CD14-positive monocyte (primary cell): ENCODE data around the gene DDX46. TPM values are rescaled to one million over a fixed set of nuclear protein-coding genes. Genes with fewer than 3 reads are reported as not detected.

ENCODE experiments used
- DNase-seq, 3 donors: peaks; one replicate each; pipeline ENCODE4 v3.0.0-alpha.2; 2011 to 2022
- H2AFZ ChIP-seq: 2 replicates; pipeline ENCODE4 v1.6.0; 2012; ENCODE audit warnings: mild to moderate bottlenecking, low read depth, low read length, inconsistent platforms; ENCODE audit not compliant: insufficient read depth, poor library complexity, severe bottlenecking
- H3K27ac ChIP-seq, 2 donors: 1 replicate in 1 of 2; 2 replicates in 1 of 2; pipeline ENCODE4 v1.5.1; 2012 to 2013; ENCODE audit warnings: low read length in 2 of 2, control low read depth in 1 of 2, inconsistent platforms in 1 of 2, low read depth in 1 of 2, mild to moderate bottlenecking in 1 of 2
- H3K27me3 ChIP-seq, 2 donors: one replicate each; pipeline versions ENCODE4 v1.6.0 to v1.6.1; 2011 to 2013; ENCODE audit warnings: low read length in 2 of 2; ENCODE audit not compliant: control insufficient read depth in 2 of 2, insufficient read depth in 2 of 2
- H3K36me3 ChIP-seq, 2 donors: replicated peaks in 1 of 2; 1 replicate in 1 of 2; 2 replicates in 1 of 2; pipeline versions ENCODE4 v1.5.1 to v1.6.1; 2012 to 2013; ENCODE audit warnings: low read length in 2 of 2, control low read depth in 1 of 2, inconsistent platforms in 1 of 2, mild to moderate bottlenecking in 1 of 2; ENCODE audit not compliant: insufficient read depth in 2 of 2, control insufficient read depth in 1 of 2
- H3K4me1 ChIP-seq, 2 donors: 1 replicate in 1 of 2; 2 replicates in 1 of 2; pipeline versions ENCODE4 v1.5.1 to v1.6.1; 2012 to 2013; ENCODE audit warnings: low read length in 2 of 2, control low read depth in 1 of 2, inconsistent platforms in 1 of 2, mild to moderate bottlenecking in 1 of 2, moderate library complexity in 1 of 2; ENCODE audit not compliant: insufficient read depth in 2 of 2, control insufficient read depth in 1 of 2
- H3K4me2 ChIP-seq: replicated peaks from 2 replicates; pipeline ENCODE3; 2012; ENCODE audit warnings: low read length, moderate library complexity, mild to moderate bottlenecking; ENCODE audit not compliant: poor library complexity, severe bottlenecking; ENCODE audit errors: extremely low read depth
- H3K4me3 ChIP-seq, 3 experiments: fragments of 200-600 bp in 1 of 3; sonication (generic) in 1 of 3; replicated peaks in 1 of 3; 1 replicate in 2 of 3; 2 replicates in 1 of 3; pipeline ENCODE4 v1.5.1; 2011 to 2013; ENCODE audit warnings: low read length in 3 of 3, mild to moderate bottlenecking in 3 of 3, control low read depth in 2 of 3, low read depth in 2 of 3, inconsistent platforms in 1 of 3, moderate library complexity in 1 of 3
- H3K79me2 ChIP-seq: 2 replicates; pipeline ENCODE4 v1.6.0; 2012; ENCODE audit warnings: mild to moderate bottlenecking, control low read depth, inconsistent platforms, low read length, moderate library complexity; ENCODE audit not compliant: insufficient read depth
- H3K9ac ChIP-seq: 2 replicates; pipeline ENCODE4 v1.6.0; 2017; ENCODE audit warnings: low read length, mild to moderate bottlenecking; ENCODE audit not compliant: insufficient read depth, poor library complexity, severe bottlenecking
- H3K9me3 ChIP-seq, 2 donors: replicated peaks in 1 of 2; 1 replicate in 1 of 2; 2 replicates in 1 of 2; pipeline versions ENCODE4 v1.5.1 to v1.6.1; 2012 to 2013; ENCODE audit warnings: low read length in 2 of 2, control low read depth in 1 of 2; ENCODE audit not compliant: control insufficient read depth in 1 of 2, insufficient read depth in 1 of 2
- H4K20me1 ChIP-seq: 2 replicates; pipeline ENCODE4 v1.6.0; 2012; ENCODE audit warnings: mild to moderate bottlenecking, low read length, control low read depth, moderate library complexity; ENCODE audit not compliant: insufficient read depth
- H3K27ac Mint-ChIP-seq, 7 donors: one replicate each; pipeline ENCODE4 v1.8.0; 2020; ENCODE audit warnings: mild to moderate bottlenecking in 7 of 7, mixed read lengths in 7 of 7, moderate library complexity in 6 of 7, inconsistent platforms in 2 of 7
- H3K27me3 Mint-ChIP-seq, 3 donors: one replicate each; pipeline ENCODE4 v1.8.0; 2021 to 2022; ENCODE audit warnings: low read depth in 3 of 3, mild to moderate bottlenecking in 3 of 3, mixed read lengths in 3 of 3, moderate library complexity in 3 of 3, inconsistent platforms in 1 of 3
- H3K36me3 Mint-ChIP-seq, 2 donors: one replicate each; pipeline ENCODE4 v1.8.0; 2020; ENCODE audit warnings: mixed read lengths in 2 of 2, inconsistent platforms in 1 of 2, mild to moderate bottlenecking in 1 of 2
- H3K4me1 Mint-ChIP-seq: one replicate; pipeline ENCODE4 v1.8.0; 2020; ENCODE audit warnings: mild to moderate bottlenecking, mixed read lengths
- H3K4me3 Mint-ChIP-seq, 2 donors: one replicate each; pipeline ENCODE4 v1.8.0; 2020; ENCODE audit warnings: mild to moderate bottlenecking in 2 of 2, mixed read lengths in 2 of 2, moderate library complexity in 1 of 2
- H3K9me3 Mint-ChIP-seq, 7 donors: one replicate each; pipeline ENCODE4 v1.8.0; 2020 to 2022; ENCODE audit warnings: mixed read lengths in 7 of 7, mild to moderate bottlenecking in 6 of 7, moderate library complexity in 6 of 7, inconsistent platforms in 2 of 7
- CTCF ChIP-seq: fragments of 200-600 bp; IDR thresholded peaks from one replicate; pipeline ENCODE4 v1.8.0; 2022; ENCODE audit warnings: antibody characterized with exemption, mild to moderate bottlenecking
- WGBS: methylation state at CpG from one replicate; pipeline ENCODE4 v1.1.5; 2013; ENCODE audit warnings: missing lambda C conversion rate; ENCODE audit not compliant: insufficient coverage; 5-methylcytosine and 5-hydroxymethylcytosine counted together
- intact Hi-C, 2 donors: fragments of 100-400 bp; cut with micrococcal nuclease; formaldehyde crosslinking; loops; one replicate each; pipeline versions ENCODE4 v1.15.0 to v1.15.1; 2023
- polyA plus RNA-seq, 3 donors: library from polyadenylated mRNA; depleted of rRNA in 1 of 3; unstranded in 2 of 3; stranded (reverse) in 1 of 3; fragments of 300-500 nt in 2 of 3; fragments of >200 nt in 1 of 3; fragmentation: Illumina TruSeq in 2 of 3; gene quantifications; 1 replicate in 2 of 3; 2 replicates in 1 of 3; pipeline ENCODE4 v1.2.3, GENCODE V29; 2012 to 2021

The DDX46 gene
- polyA plus RNA-seq, 3 donors = 7.6 to 22.3 (median 11.8) TPM

- DNase-seq = no peak
- Histone ChIP-seq H3K27me3 (no peaks in the 10 kb centered on the region), H3K4me3 (no peak overlapping the region), H2AFZ (no peak overlapping the region), H3K9ac (no peak overlapping the region), H3K36me3 (peaks cover 74 to 83% of the 10 kb centered on the region in 2 donors), H4K20me1 (no peaks in the 10 kb centered on the region), H3K4me1 (peaks cover 11 to 16% of the 10 kb centered on the region in 2 donors), H3K4me2 (no peak overlapping the region), H3K9me3 (no peaks in the 10 kb centered on the region), H3K27ac (peak overlapping the region in 1 of 2 donors; percentile 56), H3K79me2 (no peaks in the 10 kb centered on the region)
- no peak overlapping the region for H3K4me3 Mint-ChIP-seq
- peaks cover 0 to 4% (median 0%) of the 10 kb centered on the region in 3 donors for H3K27me3 Mint-ChIP-seq
- no peak for TF ChIP-seq CTCF
- intact Hi-C loops = no loop called here
- peaks cover 15% of the 10 kb centered on the region for H3K4me1 Mint-ChIP-seq
- WGBS = 33% methylated on average over 1 of the region's 2 CpGs
- H3K36me3 Mint-ChIP-seq = peaks cover 56 to 82% of the 10 kb centered on the region in 2 donors
- no peaks in the 10 kb centered on the region for H3K9me3 Mint-ChIP-seq
- peak overlapping the region in 4 of 7 donors; percentile 20 to 72 (median 69) for H3K27ac Mint-ChIP-seq
Observed at GRCh38 chr5:134777366-134777765, 18.8 kb downstream of the DDX46 start.

- peaks cover 72 to 96% of the 10 kb centered on the region in 2 donors for H3K36me3 Mint-ChIP-seq
- no peaks in the 10 kb centered on the region for H3K4me1 Mint-ChIP-seq
Observed at GRCh38 chr5:134784241-134784920, 25.8 kb downstream of the DDX46 start.

More at GRCh38 chr5:134784241-134784920, 25.8 kb downstream of the DDX46 start:
- H3K79me2 ChIP-seq = no peaks in the 10 kb centered on the region
- no peak for TF ChIP-seq CTCF
- no peaks in the 10 kb centered on the region for H4K20me1 ChIP-seq
- H2AFZ ChIP-seq = no peak overlapping the region
- no peak overlapping the region for H3K9ac ChIP-seq
- no peak overlapping the region for H3K27ac ChIP-seq
- Mint-ChIP-seq H3K27me3 (no peaks in the 10 kb centered on the region), H3K9me3 (no peaks in the 10 kb centered on the region), H3K27ac (no peak overlapping the region), H3K4me3 (no peak overlapping the region)
- H3K4me1 ChIP-seq = no peaks in the 10 kb centered on the region
- no peaks in the 10 kb centered on the region for H3K27me3 ChIP-seq
- WGBS = no CpG with 5 or more reads among the region's 4 CpGs
- no peak for DNase-seq
- H3K36me3 ChIP-seq = peaks cover 76 to 96% of the 10 kb centered on the region in 2 donors
- H3K4me3 ChIP-seq = no peak overlapping the region
- H3K4me2 ChIP-seq = no peak overlapping the region
- intact Hi-C loops = loop anchor here in 1 of 2 donors (5.0 kb wide), 1 partner anchor 33 kb away; no protein-coding TSS in a partner anchor
- H3K9me3 ChIP-seq = no peaks in the 10 kb centered on the region
